ENCODE results near the gene COLGALT1.

Gene COLGALT1

GRCh38 chr19:17525141-17525540, 30.3 kb upstream of the COLGALT1 start:
- Histone ChIP-seq H3K27me3 (ENCODE audit: insufficient read depth, poor library complexity, severe bottlenecking) (no peaks in the 10 kb centered on the region), H3K27ac (replicated peaks) (no peak overlapping the region), H3K4me3 (replicated peaks; ENCODE audit: insufficient read depth, low read length) (no peak overlapping the region)
- DNase-seq (ENCODE audit: low read depth in 1 of 2, low spot score in 1 of 2), result no peak
- TF ChIP-seq, protein P1, sequence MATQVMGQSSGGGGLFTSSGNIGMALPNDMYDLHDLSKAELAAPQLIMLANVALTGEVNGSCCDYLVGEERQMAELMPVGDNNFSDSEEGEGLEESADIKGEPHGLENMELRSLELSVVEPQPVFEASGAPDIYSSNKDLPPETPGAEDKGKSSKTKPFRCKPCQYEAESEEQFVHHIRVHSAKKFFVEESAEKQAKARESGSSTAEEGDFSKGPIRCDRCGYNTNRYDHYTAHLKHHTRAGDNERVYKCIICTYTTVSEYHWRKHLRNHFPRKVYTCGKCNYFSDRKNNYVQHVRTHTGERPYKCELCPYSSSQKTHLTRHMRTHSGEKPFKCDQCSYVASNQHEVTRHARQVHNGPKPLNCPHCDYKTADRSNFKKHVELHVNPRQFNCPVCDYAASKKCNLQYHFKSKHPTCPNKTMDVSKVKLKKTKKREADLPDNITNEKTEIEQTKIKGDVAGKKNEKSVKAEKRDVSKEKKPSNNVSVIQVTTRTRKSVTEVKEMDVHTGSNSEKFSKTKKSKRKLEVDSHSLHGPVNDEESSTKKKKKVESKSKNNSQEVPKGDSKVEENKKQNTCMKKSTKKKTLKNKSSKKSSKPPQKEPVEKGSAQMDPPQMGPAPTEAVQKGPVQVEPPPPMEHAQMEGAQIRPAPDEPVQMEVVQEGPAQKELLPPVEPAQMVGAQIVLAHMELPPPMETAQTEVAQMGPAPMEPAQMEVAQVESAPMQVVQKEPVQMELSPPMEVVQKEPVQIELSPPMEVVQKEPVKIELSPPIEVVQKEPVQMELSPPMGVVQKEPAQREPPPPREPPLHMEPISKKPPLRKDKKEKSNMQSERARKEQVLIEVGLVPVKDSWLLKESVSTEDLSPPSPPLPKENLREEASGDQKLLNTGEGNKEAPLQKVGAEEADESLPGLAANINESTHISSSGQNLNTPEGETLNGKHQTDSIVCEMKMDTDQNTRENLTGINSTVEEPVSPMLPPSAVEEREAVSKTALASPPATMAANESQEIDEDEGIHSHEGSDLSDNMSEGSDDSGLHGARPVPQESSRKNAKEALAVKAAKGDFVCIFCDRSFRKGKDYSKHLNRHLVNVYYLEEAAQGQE (IDR thresholded peaks at IDR 0.05; ENCODE audit: insufficient replicate concordance, low read depth), result no peak
- TF ChIP-seq SPI1 (IDR thresholded peaks at IDR 0.05; ENCODE audit: borderline replicate concordance, low read depth) (no peak), POLR2AphosphoS5 (IDR thresholded peaks at IDR 0.05; ENCODE audit: low read depth) (no peak), GABPA (IDR thresholded peaks at IDR 0.05; ENCODE audit: low read depth) (no peak)
- TF ChIP-seq, protein P2, sequence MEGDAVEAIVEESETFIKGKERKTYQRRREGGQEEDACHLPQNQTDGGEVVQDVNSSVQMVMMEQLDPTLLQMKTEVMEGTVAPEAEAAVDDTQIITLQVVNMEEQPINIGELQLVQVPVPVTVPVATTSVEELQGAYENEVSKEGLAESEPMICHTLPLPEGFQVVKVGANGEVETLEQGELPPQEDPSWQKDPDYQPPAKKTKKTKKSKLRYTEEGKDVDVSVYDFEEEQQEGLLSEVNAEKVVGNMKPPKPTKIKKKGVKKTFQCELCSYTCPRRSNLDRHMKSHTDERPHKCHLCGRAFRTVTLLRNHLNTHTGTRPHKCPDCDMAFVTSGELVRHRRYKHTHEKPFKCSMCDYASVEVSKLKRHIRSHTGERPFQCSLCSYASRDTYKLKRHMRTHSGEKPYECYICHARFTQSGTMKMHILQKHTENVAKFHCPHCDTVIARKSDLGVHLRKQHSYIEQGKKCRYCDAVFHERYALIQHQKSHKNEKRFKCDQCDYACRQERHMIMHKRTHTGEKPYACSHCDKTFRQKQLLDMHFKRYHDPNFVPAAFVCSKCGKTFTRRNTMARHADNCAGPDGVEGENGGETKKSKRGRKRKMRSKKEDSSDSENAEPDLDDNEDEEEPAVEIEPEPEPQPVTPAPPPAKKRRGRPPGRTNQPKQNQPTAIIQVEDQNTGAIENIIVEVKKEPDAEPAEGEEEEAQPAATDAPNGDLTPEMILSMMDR (IDR thresholded peaks at IDR 0.05; ENCODE audit: insufficient read depth, low read length), result no peak

- TF ChIP-seq GABPA (IDR thresholded peaks at IDR 0.05; ENCODE audit: low read depth) (no peak), SPI1 (IDR thresholded peaks at IDR 0.05; ENCODE audit: borderline replicate concordance, low read depth) (no peak), POLR2AphosphoS5 (IDR thresholded peaks at IDR 0.05; ENCODE audit: low read depth) (no peak)
- TF ChIP-seq, protein P2 (IDR thresholded peaks at IDR 0.05; ENCODE audit: insufficient read depth, low read length), result no peak
- TF ChIP-seq, protein P1 (IDR thresholded peaks at IDR 0.05; ENCODE audit: insufficient replicate concordance, low read depth), result no peak
- no peak overlapping the region for H3K4me3 ChIP-seq (replicated peaks; ENCODE audit: insufficient read depth, low read length)
- H3K27ac ChIP-seq (replicated peaks), result no peak overlapping the region
- H3K27me3 ChIP-seq (ENCODE audit: insufficient read depth, poor library complexity, severe bottlenecking), result no peaks in the 10 kb centered on the region
- no peak for DNase-seq (ENCODE audit: low read depth in 1 of 2, low spot score in 1 of 2)
Measured at GRCh38 chr19:17526922-17527321, 28.5 kb upstream of the COLGALT1 start.

GRCh38 chr19:17527326-17527725, 28.1 kb upstream of the COLGALT1 start:
- Histone ChIP-seq H3K27ac (replicated peaks) (no peak overlapping the region), H3K4me3 (replicated peaks; ENCODE audit: insufficient read depth, low read length) (no peak overlapping the region), H3K27me3 (ENCODE audit: insufficient read depth, poor library complexity, severe bottlenecking) (no peaks in the 10 kb centered on the region)
- DNase-seq (ENCODE audit: low read depth in 1 of 2, low spot score in 1 of 2), result no peak
- no peak for TF ChIP-seq GABPA (IDR thresholded peaks at IDR 0.05; ENCODE audit: low read depth)
- TF ChIP-seq POLR2AphosphoS5 (IDR thresholded peaks at IDR 0.05; ENCODE audit: low read depth), result no peak
- no peak for TF ChIP-seq SPI1 (IDR thresholded peaks at IDR 0.05; ENCODE audit: borderline replicate concordance, low read depth)
- TF ChIP-seq, protein P1 (IDR thresholded peaks at IDR 0.05; ENCODE audit: insufficient replicate concordance, low read depth), result no peak
- TF ChIP-seq, protein P2 (IDR thresholded peaks at IDR 0.05; ENCODE audit: insufficient read depth, low read length), result no peak

Data from HL-60 (cell line).